ENCODE measurements around the gene RGL1.
A peak's percentile ranks its signal among the peaks of the same experiment; 100 is the strongest.

Gene RGL1

GRCh38 chr1:183954496-183954895, 149.6 kb downstream of the RGL1 start:
- H3K4me3 ChIP-seq (ENCODE audit: low read length in 2 of 2), result no peak overlapping the region
- no peak overlapping the region for H3K27ac ChIP-seq (ENCODE audit: low read length)
- H3K9me3 ChIP-seq (ENCODE audit: control insufficient read depth in 2 of 2, low read length in 2 of 2), result no peaks in the 10 kb centered on the region
- H3K27me3 ChIP-seq (ENCODE audit: control insufficient read depth in 1 of 2, insufficient read depth in 2 of 2, low read length in 2 of 2), result no peaks in the 10 kb centered on the region
- H3K4me1 ChIP-seq (ENCODE audit: control insufficient read depth, insufficient read depth, low read length), result peaks cover 7% of the 10 kb centered on the region
- H3K9ac ChIP-seq (ENCODE audit: low read length in 2 of 2), result no peak overlapping the region
- H3K36me3 ChIP-seq (ENCODE audit: control insufficient read depth in 2 of 2, insufficient read depth in 2 of 2, low read length in 2 of 2), result no peaks in the 10 kb centered on the region

GRCh38 chr1:183956559-183957188, 151.8 kb downstream of the RGL1 start:
- H3K9ac ChIP-seq (ENCODE audit: low read length in 2 of 2), result no peak overlapping the region
- no peak overlapping the region for H3K4me3 ChIP-seq (ENCODE audit: low read length in 2 of 2)
- H3K27me3 ChIP-seq (ENCODE audit: control insufficient read depth in 1 of 2, insufficient read depth in 2 of 2, low read length in 2 of 2), result no peaks in the 10 kb centered on the region
- H3K36me3 ChIP-seq (ENCODE audit: control insufficient read depth in 2 of 2, insufficient read depth in 2 of 2, low read length in 2 of 2), result no peaks in the 10 kb centered on the region
- H3K9me3 ChIP-seq (ENCODE audit: control insufficient read depth in 2 of 2, low read length in 2 of 2), result no peaks in the 10 kb centered on the region
- no peak overlapping the region for H3K27ac ChIP-seq (ENCODE audit: low read length)
- peaks cover 7% of the 10 kb centered on the region for H3K4me1 ChIP-seq (ENCODE audit: control insufficient read depth, insufficient read depth, low read length)

- Histone ChIP-seq H3K27ac (ENCODE audit: low read length) (no peak overlapping the region), H3K36me3 (ENCODE audit: control insufficient read depth in 2 of 2, insufficient read depth in 2 of 2, low read length in 2 of 2) (no peaks in the 10 kb centered on the region), H3K4me3 (ENCODE audit: low read length in 2 of 2) (no peak overlapping the region), H3K4me1 (ENCODE audit: control insufficient read depth, insufficient read depth, low read length) (peaks cover 7% of the 10 kb centered on the region), H3K9me3 (ENCODE audit: control insufficient read depth in 2 of 2, low read length in 2 of 2) (no peaks in the 10 kb centered on the region), H3K9ac (ENCODE audit: low read length in 2 of 2) (no peak overlapping the region), H3K27me3 (ENCODE audit: control insufficient read depth in 1 of 2, insufficient read depth in 2 of 2, low read length in 2 of 2) (no peaks in the 10 kb centered on the region)
These were observed 152.4 kb downstream of the RGL1 start for GRCh38 chr1:183957216-183957830.

GRCh38 chr1:183958958-183959357, 154.0 kb downstream of the RGL1 start:
- Histone ChIP-seq H3K9me3 (ENCODE audit: control insufficient read depth in 2 of 2, low read length in 2 of 2) (no peaks in the 10 kb centered on the region), H3K27me3 (ENCODE audit: control insufficient read depth in 1 of 2, insufficient read depth in 2 of 2, low read length in 2 of 2) (no peaks in the 10 kb centered on the region), H3K27ac (ENCODE audit: low read length) (peak overlapping the region; percentile 26), H3K36me3 (ENCODE audit: control insufficient read depth in 2 of 2, insufficient read depth in 2 of 2, low read length in 2 of 2) (peaks cover 0 to 2% of the 10 kb centered on the region in 2 donors), H3K9ac (ENCODE audit: low read length in 2 of 2) (no peak overlapping the region), H3K4me1 (ENCODE audit: control insufficient read depth, insufficient read depth, low read length) (no peaks in the 10 kb centered on the region), H3K4me3 (ENCODE audit: low read length in 2 of 2) (no peak overlapping the region)

GRCh38 chr1:183961132-183961531, 156.2 kb downstream of the RGL1 start:
- Histone ChIP-seq H3K4me3 (ENCODE audit: low read length in 2 of 2) (no peak overlapping the region), H3K9ac (ENCODE audit: low read length in 2 of 2) (no peak overlapping the region)

GRCh38 chr1:183962903-183963302, 158.0 kb downstream of the RGL1 start:
- Histone ChIP-seq H3K36me3 (ENCODE audit: control insufficient read depth in 2 of 2, insufficient read depth in 2 of 2, low read length in 2 of 2) (peaks cover 0 to 4% of the 10 kb centered on the region in 2 donors), H3K4me3 (ENCODE audit: low read length in 2 of 2) (no peak overlapping the region), H3K27me3 (ENCODE audit: control insufficient read depth in 1 of 2, insufficient read depth in 2 of 2, low read length in 2 of 2) (no peaks in the 10 kb centered on the region), H3K4me1 (ENCODE audit: control insufficient read depth, insufficient read depth, low read length) (no peaks in the 10 kb centered on the region), H3K9ac (ENCODE audit: low read length in 2 of 2) (no peak overlapping the region), H3K9me3 (ENCODE audit: control insufficient read depth in 2 of 2, low read length in 2 of 2) (no peaks in the 10 kb centered on the region), H3K27ac (ENCODE audit: low read length) (no peak overlapping the region)

More at GRCh38 chr1:183961132-183961531, 156.2 kb downstream of the RGL1 start:
- no peaks in the 10 kb centered on the region for H3K9me3 ChIP-seq (ENCODE audit: control insufficient read depth in 2 of 2, low read length in 2 of 2)
- H3K4me1 ChIP-seq (ENCODE audit: control insufficient read depth, insufficient read depth, low read length), result no peaks in the 10 kb centered on the region
- H3K27ac ChIP-seq (ENCODE audit: low read length), result no peak overlapping the region
- H3K36me3 ChIP-seq (ENCODE audit: control insufficient read depth in 2 of 2, insufficient read depth in 2 of 2, low read length in 2 of 2), result peaks cover 0 to 2% of the 10 kb centered on the region in 2 donors
- H3K27me3 ChIP-seq (ENCODE audit: control insufficient read depth in 1 of 2, insufficient read depth in 2 of 2, low read length in 2 of 2), result no peaks in the 10 kb centered on the region

GRCh38 chr1:183965726-183966125, 160.8 kb downstream of the RGL1 start:
- Histone ChIP-seq H3K4me1 (ENCODE audit: control insufficient read depth, insufficient read depth, low read length) (no peaks in the 10 kb centered on the region), H3K36me3 (ENCODE audit: control insufficient read depth in 2 of 2, insufficient read depth in 2 of 2, low read length in 2 of 2) (peaks cover 0 to 8% of the 10 kb centered on the region in 2 donors), H3K9me3 (ENCODE audit: control insufficient read depth in 2 of 2, low read length in 2 of 2) (no peaks in the 10 kb centered on the region), H3K4me3 (ENCODE audit: low read length in 2 of 2) (no peak overlapping the region), H3K27me3 (ENCODE audit: control insufficient read depth in 1 of 2, insufficient read depth in 2 of 2, low read length in 2 of 2) (no peaks in the 10 kb centered on the region), H3K27ac (ENCODE audit: low read length) (no peak overlapping the region), H3K9ac (ENCODE audit: low read length in 2 of 2) (no peak overlapping the region)

- no peak overlapping the region for H3K4me3 ChIP-seq (ENCODE audit: low read length in 2 of 2)
- no peaks in the 10 kb centered on the region for H3K27me3 ChIP-seq (ENCODE audit: control insufficient read depth in 1 of 2, insufficient read depth in 2 of 2, low read length in 2 of 2)
- H3K4me1 ChIP-seq (ENCODE audit: control insufficient read depth, insufficient read depth, low read length), result no peaks in the 10 kb centered on the region
- H3K9me3 ChIP-seq (ENCODE audit: control insufficient read depth in 2 of 2, low read length in 2 of 2), result no peaks in the 10 kb centered on the region
- no peak overlapping the region for H3K27ac ChIP-seq (ENCODE audit: low read length)
- no peak overlapping the region for H3K9ac ChIP-seq (ENCODE audit: low read length in 2 of 2)
- H3K36me3 ChIP-seq (ENCODE audit: control insufficient read depth in 2 of 2, insufficient read depth in 2 of 2, low read length in 2 of 2), result peaks cover 0 to 8% of the 10 kb centered on the region in 2 donors
These were observed 161.6 kb downstream of the RGL1 start for GRCh38 chr1:183966487-183966886.

- H3K27me3 ChIP-seq (ENCODE audit: control insufficient read depth in 1 of 2, insufficient read depth in 2 of 2, low read length in 2 of 2), result no peaks in the 10 kb centered on the region
- no peaks in the 10 kb centered on the region for H3K4me1 ChIP-seq (ENCODE audit: control insufficient read depth, insufficient read depth, low read length)
- H3K9me3 ChIP-seq (ENCODE audit: control insufficient read depth in 2 of 2, low read length in 2 of 2), result no peaks in the 10 kb centered on the region
- H3K36me3 ChIP-seq (ENCODE audit: control insufficient read depth in 2 of 2, insufficient read depth in 2 of 2, low read length in 2 of 2), result peaks cover 0 to 8% of the 10 kb centered on the region in 2 donors
- H3K4me3 ChIP-seq (ENCODE audit: low read length in 2 of 2), result no peak overlapping the region
- no peak overlapping the region for H3K9ac ChIP-seq (ENCODE audit: low read length in 2 of 2)
- no peak overlapping the region for H3K27ac ChIP-seq (ENCODE audit: low read length)
These were observed 163.0 kb downstream of the RGL1 start for GRCh38 chr1:183967914-183968313.

- Histone ChIP-seq H3K4me3 (ENCODE audit: low read length in 2 of 2) (no peak overlapping the region), H3K9ac (ENCODE audit: low read length in 2 of 2) (no peak overlapping the region), H3K36me3 (ENCODE audit: control insufficient read depth in 2 of 2, insufficient read depth in 2 of 2, low read length in 2 of 2) (peaks cover 0 to 8% of the 10 kb centered on the region in 2 donors), H3K4me1 (ENCODE audit: control insufficient read depth, insufficient read depth, low read length) (no peaks in the 10 kb centered on the region), H3K27ac (ENCODE audit: low read length) (no peak overlapping the region), H3K9me3 (ENCODE audit: control insufficient read depth in 2 of 2, low read length in 2 of 2) (no peaks in the 10 kb centered on the region), H3K27me3 (ENCODE audit: control insufficient read depth in 1 of 2, insufficient read depth in 2 of 2, low read length in 2 of 2) (no peaks in the 10 kb centered on the region)
These were observed 163.5 kb downstream of the RGL1 start for GRCh38 chr1:183968386-183968785.
